HG02798 (cell line): Measurements from ENCODE around the gene PPIF.
"Not testable (repeated sequence)": the region's sequence is repeated elsewhere in the genome, so short reads cannot be mapped to it uniquely, and the experiment has no call there.

ENCODE experiments used
- ATAC-seq: cut with Tn5 transposase; IDR thresholded peaks from one replicate; pipeline ENCODE4 v1.9.1; 2021; ENCODE audit warnings: mild to moderate bottlenecking; ENCODE audit not compliant: unreplicated experiment, poor library complexity

PPIF gene

GRCh38 chr10:79328737-79329504 lies 18.3 kb upstream of the PPIF start:
- ATAC-seq: no peak

DNA sequence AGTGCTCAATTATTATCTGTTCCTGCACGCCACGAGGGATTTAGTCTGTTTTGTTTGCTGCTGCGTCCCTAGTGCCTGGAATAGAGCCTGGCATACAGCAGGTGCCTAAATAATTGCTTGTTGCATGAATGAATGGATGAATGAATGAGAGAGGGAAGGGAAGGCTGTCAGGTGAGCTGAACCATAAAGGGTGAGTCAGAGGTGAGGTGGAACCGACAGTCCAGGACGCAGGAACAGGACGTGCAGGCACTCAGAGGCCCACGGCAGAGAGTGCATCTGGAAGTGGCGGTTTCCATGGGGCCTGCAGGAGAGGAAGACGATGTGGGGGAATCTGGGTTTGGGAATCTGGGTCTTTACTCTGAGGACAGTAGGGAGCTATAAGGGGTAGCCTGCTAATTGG lies 17.7 kb upstream of the PPIF start:
- no peak for ATAC-seq

- peak; percentile 9 for ATAC-seq
Observed at GRCh38 chr10:79331226-79331625, 16.0 kb upstream of the PPIF start.

DNA sequence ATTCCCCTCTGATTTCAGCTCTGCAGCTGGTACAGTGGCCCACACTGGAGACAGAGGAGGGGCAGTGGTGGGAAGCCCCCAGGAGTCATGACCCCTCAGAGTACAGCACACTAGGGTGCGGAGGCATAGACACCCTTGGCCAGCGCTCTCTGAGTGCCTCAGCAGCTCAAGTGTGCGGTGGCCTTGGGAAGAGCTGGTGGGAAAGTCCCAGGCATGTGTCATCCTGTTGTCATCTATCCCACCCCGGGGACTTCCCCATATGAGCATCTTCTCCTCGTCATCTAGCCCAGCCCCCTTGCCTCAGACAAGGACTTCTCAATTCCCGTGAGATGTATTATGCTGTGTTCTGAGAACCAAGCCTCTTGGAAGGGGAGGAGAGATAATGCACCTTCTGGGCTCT lies 15.6 kb upstream of the PPIF start:
- ATAC-seq: peak; percentile 81

- ATAC-seq: not testable (repeated sequence)
Observed at GRCh38 chr10:79332610-79333315, 14.5 kb upstream of the PPIF start.

DNA sequence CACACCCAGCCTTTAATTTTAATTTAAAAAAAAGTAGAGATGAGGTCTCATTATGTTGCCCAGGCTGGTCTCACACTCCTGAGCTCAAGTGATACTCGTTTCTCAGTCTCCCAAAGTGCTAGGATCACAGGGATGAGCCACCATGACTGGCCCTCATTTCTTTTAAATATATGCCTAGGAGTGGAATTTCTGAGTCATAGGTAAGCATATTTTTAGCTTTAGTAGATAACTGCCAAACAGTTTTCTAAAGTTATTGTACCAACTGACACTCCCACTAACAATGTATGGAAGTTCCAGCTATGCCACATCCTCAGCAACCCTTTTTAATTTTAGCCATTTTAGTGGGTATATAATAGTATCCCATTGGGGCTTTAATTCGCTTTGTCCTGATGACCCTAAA lies 13.8 kb upstream of the PPIF start:
- ATAC-seq: no peak

DNA sequence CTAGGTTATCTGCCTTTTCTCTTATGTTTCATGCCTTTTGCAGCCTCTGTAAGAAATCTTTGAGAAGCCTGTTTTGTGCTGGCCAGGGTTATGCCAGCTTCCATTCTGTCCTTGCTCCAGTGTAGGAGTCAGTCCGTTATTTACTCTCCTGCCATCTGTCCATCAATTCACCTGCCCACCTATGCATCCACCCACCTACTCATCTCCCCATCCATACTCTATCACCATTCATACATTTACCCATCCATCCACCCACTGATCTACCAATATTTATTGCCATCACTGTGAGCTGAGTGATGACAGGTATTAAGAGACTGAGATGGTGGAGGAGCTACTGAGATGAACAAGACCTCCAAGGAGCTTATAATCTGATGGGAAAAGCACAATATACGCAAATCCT lies 12.7 kb upstream of the PPIF start:
- ATAC-seq: no peak

DNA sequence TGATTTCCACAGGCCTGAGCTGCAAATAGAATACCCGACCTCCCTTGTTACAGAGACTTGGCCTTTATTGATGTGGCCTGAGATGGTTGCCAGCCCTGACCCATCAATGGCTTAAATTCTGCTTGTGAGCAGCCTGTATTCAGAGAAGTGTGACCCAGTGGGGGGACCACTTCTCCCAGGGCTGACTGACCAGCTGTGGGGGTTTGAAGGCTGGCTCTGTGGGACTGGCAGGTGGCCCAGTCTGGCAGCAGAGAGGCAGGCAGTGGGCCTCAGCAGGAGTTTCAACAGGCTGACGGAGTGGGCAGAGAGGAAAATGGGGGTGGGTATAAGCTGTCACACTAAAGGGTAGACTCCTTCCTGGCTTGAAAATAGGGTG lies 12.2 kb upstream of the PPIF start:
- no peak for ATAC-seq

- ATAC-seq: no peak
Observed at GRCh38 chr10:79335470-79336235, 11.6 kb upstream of the PPIF start.

GRCh38 chr10:79336276-79336675 lies 11.0 kb upstream of the PPIF start:
- ATAC-seq: no peak

DNA sequence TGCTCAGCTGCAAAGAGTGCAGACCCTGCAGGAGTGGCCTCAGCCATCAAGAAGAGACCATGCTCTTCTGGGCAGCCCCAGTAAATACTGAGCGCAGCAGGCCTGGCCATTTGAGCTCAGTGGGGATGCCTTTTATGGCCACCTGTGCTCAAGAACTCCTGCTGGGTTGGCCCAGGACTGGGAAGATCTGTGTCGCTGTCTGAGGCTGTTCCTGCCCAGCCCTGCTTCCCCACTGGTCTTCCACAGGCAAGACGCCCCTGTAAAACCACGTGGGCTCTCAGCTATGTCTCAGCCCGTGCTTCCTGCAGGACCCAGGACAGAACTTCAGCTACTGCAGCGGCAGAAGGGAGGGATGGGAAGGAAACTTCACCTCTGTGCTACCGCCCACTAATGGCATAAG lies 10.5 kb upstream of the PPIF start:
- ATAC-seq: no peak

GRCh38 chr10:79337783-79338469 lies 9.3 kb upstream of the PPIF start:
- ATAC-seq: not testable (repeated sequence)

DNA sequence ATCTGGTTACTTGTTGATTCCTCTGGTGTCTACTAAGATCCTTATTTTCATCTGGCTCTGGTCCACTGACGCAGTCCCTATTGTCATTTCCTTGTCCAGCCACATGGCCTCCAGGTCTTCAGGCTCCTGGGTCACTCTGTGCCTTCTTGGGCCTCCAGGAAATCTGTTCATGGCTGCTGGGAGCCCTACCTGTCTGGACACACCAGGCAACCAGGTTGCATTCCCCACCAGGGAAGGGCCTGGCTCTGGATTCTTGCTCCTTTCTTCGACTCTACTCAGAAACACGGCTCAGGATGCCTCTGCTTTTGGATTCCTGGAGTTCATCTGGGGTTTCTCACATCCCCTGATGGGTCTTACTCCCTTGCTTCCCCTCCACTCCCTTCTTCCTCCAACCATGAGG lies 8.0 kb upstream of the PPIF start:
- no peak for ATAC-seq

DNA sequence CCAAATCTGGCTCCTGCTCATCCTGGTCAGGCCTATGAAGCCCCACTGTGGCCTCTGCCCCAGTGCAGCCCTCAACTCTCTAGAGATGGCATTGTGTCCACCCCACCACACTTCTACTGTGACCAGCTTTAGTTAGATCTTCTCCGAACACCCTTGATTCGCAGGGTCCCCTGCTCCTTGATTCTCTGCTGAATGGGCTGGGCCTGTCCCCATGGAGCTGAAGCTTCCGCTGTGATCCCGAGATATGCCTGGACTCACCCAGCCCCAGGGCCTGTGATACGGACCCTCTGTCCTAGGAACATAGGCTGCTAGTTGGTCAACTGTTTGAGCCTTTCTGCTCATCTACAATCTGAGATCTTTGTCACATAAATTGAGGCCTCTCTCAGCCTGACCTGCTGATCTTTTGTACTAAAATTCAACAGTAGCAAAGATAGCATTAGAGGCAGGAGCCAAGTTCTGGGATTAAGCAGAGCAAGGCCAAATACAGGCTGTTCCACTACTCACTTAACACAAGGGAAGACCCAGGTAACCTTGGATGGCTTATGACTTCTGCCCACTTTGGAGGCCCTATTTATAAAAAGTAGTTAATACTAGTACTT lies 6.5 kb upstream of the PPIF start:
- no peak for ATAC-seq

- ATAC-seq: no peak
Observed at GRCh38 chr10:79342295-79342761, 4.9 kb upstream of the PPIF start.

- no peak for ATAC-seq
Observed at GRCh38 chr10:79342811-79343561, 4.3 kb upstream of the PPIF start.

- ATAC-seq: no peak
Observed at GRCh38 chr10:79344502-79345195, 2.6 kb upstream of the PPIF start.

- ATAC-seq: no peak
Observed at GRCh38 chr10:79345241-79346011, 1.8 kb upstream of the PPIF start.
